Peyer's patch (tissue), 4 donors: ENCODE results near the gene THOC5.

Source experiments
- POLR2A ChIP-seq, 2 donors: fragments of 450-650 bp; IDR thresholded peaks; one replicate each; pipeline ENCODE4 v1.5.1; 2017; ENCODE audit warnings: antibody characterized with exemption in 2 of 2, mild to moderate bottlenecking in 2 of 2, moderate library complexity in 2 of 2
- TF ChIP-seq, protein P1 (sequence below), 6 experiments: fragments of 450-650 bp in 4 of 6; fragments of 200-600 bp in 2 of 6; sonication (generic) in 1 of 6; IDR thresholded peaks; one replicate each; pipeline ENCODE4 v1.5.1; 2017 to 2019; ENCODE audit warnings: antibody characterized with exemption in 6 of 6, mild to moderate bottlenecking in 3 of 6, moderate library complexity in 1 of 6

DNA sequence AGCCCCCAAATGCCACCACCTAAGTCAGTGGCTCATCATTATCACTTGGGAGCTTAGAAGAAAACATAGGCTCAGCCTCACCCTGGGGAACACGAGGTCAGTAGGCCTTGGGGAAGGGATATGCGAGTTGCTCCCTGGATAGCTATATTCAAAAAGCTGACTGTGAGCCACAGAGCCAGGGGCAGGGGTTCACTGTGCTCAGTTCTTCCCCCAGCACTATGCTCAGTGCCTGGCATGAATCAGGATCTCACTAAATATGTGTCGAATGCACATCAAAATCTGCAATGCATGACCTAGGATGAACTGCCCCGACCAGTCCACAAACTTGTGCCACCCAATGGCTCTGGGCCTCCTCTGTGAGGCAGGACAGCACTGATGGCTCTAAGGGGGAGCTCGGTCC is 35.1 kb downstream of the THOC5 start:
- TF ChIP-seq, protein P1, sequence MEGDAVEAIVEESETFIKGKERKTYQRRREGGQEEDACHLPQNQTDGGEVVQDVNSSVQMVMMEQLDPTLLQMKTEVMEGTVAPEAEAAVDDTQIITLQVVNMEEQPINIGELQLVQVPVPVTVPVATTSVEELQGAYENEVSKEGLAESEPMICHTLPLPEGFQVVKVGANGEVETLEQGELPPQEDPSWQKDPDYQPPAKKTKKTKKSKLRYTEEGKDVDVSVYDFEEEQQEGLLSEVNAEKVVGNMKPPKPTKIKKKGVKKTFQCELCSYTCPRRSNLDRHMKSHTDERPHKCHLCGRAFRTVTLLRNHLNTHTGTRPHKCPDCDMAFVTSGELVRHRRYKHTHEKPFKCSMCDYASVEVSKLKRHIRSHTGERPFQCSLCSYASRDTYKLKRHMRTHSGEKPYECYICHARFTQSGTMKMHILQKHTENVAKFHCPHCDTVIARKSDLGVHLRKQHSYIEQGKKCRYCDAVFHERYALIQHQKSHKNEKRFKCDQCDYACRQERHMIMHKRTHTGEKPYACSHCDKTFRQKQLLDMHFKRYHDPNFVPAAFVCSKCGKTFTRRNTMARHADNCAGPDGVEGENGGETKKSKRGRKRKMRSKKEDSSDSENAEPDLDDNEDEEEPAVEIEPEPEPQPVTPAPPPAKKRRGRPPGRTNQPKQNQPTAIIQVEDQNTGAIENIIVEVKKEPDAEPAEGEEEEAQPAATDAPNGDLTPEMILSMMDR (IDR thresholded peaks at IDR 0.05): no peak
- TF ChIP-seq POLR2A (IDR thresholded peaks at IDR 0.05): no peak
